Mesenchymal stem cell (in vitro differentiated cells and primary cell): ENCODE results near the gene SPRING1.

Source experiments
- DNase-seq: peaks from one replicate; pipeline ENCODE4 v3.0.0-alpha.2; 2013
- H2AFZ ChIP-seq: one replicate; pipeline ENCODE4 v1.6.1; 2013; ENCODE audit warnings: low read depth, mild to moderate bottlenecking, control low read depth, inconsistent platforms, low read length, moderate library complexity
- H2AK5ac ChIP-seq: 2 replicates; pipeline ENCODE4 v1.6.1; 2013; ENCODE audit warnings: low read length, moderate library complexity, mild to moderate bottlenecking, inconsistent platforms; ENCODE audit not compliant: severe bottlenecking
- H2BK120ac ChIP-seq: one replicate; pipeline ENCODE4 v1.6.1; 2013; ENCODE audit warnings: low read depth, mild to moderate bottlenecking, inconsistent platforms, low read length, moderate library complexity
- H2BK12ac ChIP-seq, 2 experiments: one replicate each; pipeline ENCODE4 v1.6.1; 2013; ENCODE audit warnings: inconsistent platforms in 2 of 2, low read length in 2 of 2, mild to moderate bottlenecking in 2 of 2, moderate library complexity in 2 of 2, control low read depth in 1 of 2
- H2BK15ac ChIP-seq: one replicate; pipeline ENCODE4 v1.6.1; 2013; ENCODE audit warnings: mild to moderate bottlenecking, low read depth, inconsistent platforms; ENCODE audit not compliant: poor library complexity, severe bottlenecking
- H2BK5ac ChIP-seq: 2 replicates; pipeline ENCODE4 v1.6.1; 2013; ENCODE audit warnings: low read depth, mild to moderate bottlenecking, low read length, control low read depth, inconsistent platforms; ENCODE audit not compliant: poor library complexity, severe bottlenecking
- H3K14ac ChIP-seq, 2 experiments: one replicate each; pipeline ENCODE4 v1.6.1; 2013; ENCODE audit warnings: inconsistent platforms in 2 of 2, low read length in 2 of 2, control low read depth in 1 of 2, mild to moderate bottlenecking in 1 of 2, moderate library complexity in 1 of 2
- H3K18ac ChIP-seq, 2 experiments: one replicate each; pipeline ENCODE4 v1.6.1; 2013; ENCODE audit warnings: inconsistent platforms in 2 of 2, low read length in 2 of 2, control low read depth in 1 of 2, low read depth in 1 of 2, mild to moderate bottlenecking in 1 of 2
- H3K23ac ChIP-seq, 2 experiments: one replicate each; pipeline ENCODE4 v1.6.1; 2013; ENCODE audit warnings: inconsistent platforms in 2 of 2, low read length in 2 of 2, mild to moderate bottlenecking in 2 of 2, moderate library complexity in 2 of 2, control low read depth in 1 of 2
- H3K27ac ChIP-seq: 2 replicates; pipeline ENCODE4 v1.5.1; 2013; ENCODE audit warnings: mild to moderate bottlenecking, moderate library complexity, low read length, control low read depth, inconsistent platforms; ENCODE audit not compliant: poor library complexity, severe bottlenecking
- H3K27me3 ChIP-seq, 2 experiments: 2 replicates each; pipeline versions ENCODE4 v1.6.1 to v1.7.0; 2013; ENCODE audit warnings: low read length in 2 of 2, mild to moderate bottlenecking in 2 of 2, moderate library complexity in 2 of 2, control low read depth in 1 of 2, inconsistent platforms in 1 of 2; ENCODE audit not compliant: control insufficient read depth in 1 of 2, insufficient read depth in 1 of 2
- H3K36me3 ChIP-seq, 2 experiments: 2 replicates each; pipeline versions ENCODE4 v1.6.1 to v1.7.0; 2013; ENCODE audit warnings: low read length in 2 of 2, control low read depth in 1 of 2, inconsistent platforms in 1 of 2, low read depth in 1 of 2, mild to moderate bottlenecking in 1 of 2; ENCODE audit not compliant: insufficient read depth in 2 of 2, control insufficient read depth in 1 of 2
- H3K4ac ChIP-seq, 2 experiments: one replicate each; pipeline ENCODE4 v1.6.1; 2013; ENCODE audit warnings: inconsistent platforms in 2 of 2, low read length in 2 of 2, mild to moderate bottlenecking in 2 of 2, moderate library complexity in 2 of 2, control low read depth in 1 of 2, low read depth in 1 of 2
- H3K4me1 ChIP-seq: 2 replicates; pipeline ENCODE4 v1.6.1; 2013; ENCODE audit warnings: low read depth, low read length, control low read depth; ENCODE audit not compliant: control insufficient read depth, insufficient read depth
- H3K4me2 ChIP-seq: 2 replicates; pipeline ENCODE4 v1.6.1; 2013; ENCODE audit warnings: low read length, mild to moderate bottlenecking, inconsistent platforms; ENCODE audit not compliant: poor library complexity, severe bottlenecking
- H3K4me3 ChIP-seq, 2 experiments: 2 replicates each; pipeline versions ENCODE4 v1.5.1 to v1.7.0; 2013; ENCODE audit warnings: low read length in 2 of 2, mild to moderate bottlenecking in 2 of 2, control low read depth in 1 of 2, low read depth in 1 of 2; ENCODE audit not compliant: insufficient read depth in 1 of 2
- H3K79me1 ChIP-seq: replicated peaks from 2 replicates; pipeline ENCODE4 v1.6.1; 2013; ENCODE audit warnings: mild to moderate bottlenecking, control low read depth, low read length, inconsistent platforms; ENCODE audit not compliant: poor library complexity, severe bottlenecking
- H3K9ac ChIP-seq: 2 replicates; pipeline ENCODE4 v1.7.0; 2013; ENCODE audit warnings: mild to moderate bottlenecking, low read length, moderate library complexity
- H3K9me3 ChIP-seq: 2 replicates; pipeline ENCODE4 v1.7.0; 2013; ENCODE audit warnings: mild to moderate bottlenecking, low read length; ENCODE audit not compliant: control insufficient read depth
- H4K8ac ChIP-seq: one replicate; pipeline ENCODE4 v1.6.1; 2013; ENCODE audit warnings: inconsistent platforms, mild to moderate bottlenecking, low read length, moderate library complexity
- H4K91ac ChIP-seq: one replicate; pipeline ENCODE4 v1.6.1; 2013; ENCODE audit warnings: mild to moderate bottlenecking, low read length, inconsistent platforms
- WGBS: methylation state at CpG from one replicate; pipeline ENCODE4 v1.1.7; 2013; ENCODE audit warnings: mixed read lengths; 5-methylcytosine and 5-hydroxymethylcytosine counted together

Gene SPRING1

GRCh38 chr12:116703214-116703795 is 34.6 kb downstream of the SPRING1 start:
- Histone ChIP-seq H4K91ac (no peak overlapping the region), H3K79me1 (no peaks in the 10 kb centered on the region), H2BK12ac (no peak overlapping the region), H3K18ac (no peak overlapping the region), H3K4me3 (no peak overlapping the region), H3K9ac (no peak overlapping the region), H3K27ac (no peak overlapping the region), H3K4me1 (no peaks in the 10 kb centered on the region), H2AFZ (no peak overlapping the region), H3K9me3 (no peaks in the 10 kb centered on the region), H3K14ac (no peak overlapping the region), H2BK120ac (no peak overlapping the region), H2BK15ac (no peak overlapping the region), H3K4me2 (no peak overlapping the region), H3K23ac (no peak overlapping the region), H3K27me3 (peaks cover under 1 to 4% of the 10 kb centered on the region in 2 experiments), H3K36me3 (no peaks in the 10 kb centered on the region), H2AK5ac (no peak overlapping the region), H2BK5ac (no peak overlapping the region), H3K4ac (no peak overlapping the region), H4K8ac (no peak overlapping the region)
- peak; percentile 55 for DNase-seq
- 16% methylated on average over 10 of the region's 12 CpGs for whole genome bisulfite sequencing

- 85% methylated on average over 3 of the region's 4 CpGs for WGBS
- no peak overlapping the region for H2BK15ac ChIP-seq
- no peak overlapping the region for H3K9ac ChIP-seq
- no peaks in the 10 kb centered on the region for H3K9me3 ChIP-seq
- H3K4me2 ChIP-seq, result no peak overlapping the region
- H2BK120ac ChIP-seq, result no peak overlapping the region
- H4K8ac ChIP-seq, result no peak overlapping the region
- no peak overlapping the region for H3K23ac ChIP-seq
- H3K4ac ChIP-seq, result no peak overlapping the region
- no peak overlapping the region for H3K4me3 ChIP-seq
- no peaks in the 10 kb centered on the region for H3K4me1 ChIP-seq
- peaks cover 0 to 8% of the 10 kb centered on the region in 2 experiments for H3K27me3 ChIP-seq
- no peaks in the 10 kb centered on the region for H3K36me3 ChIP-seq
- DNase-seq, result no peak
- no peak overlapping the region for H2BK12ac ChIP-seq
- H2BK5ac ChIP-seq, result no peak overlapping the region
- H3K79me1 ChIP-seq, result no peaks in the 10 kb centered on the region
- H3K27ac ChIP-seq, result no peak overlapping the region
- H2AK5ac ChIP-seq, result no peak overlapping the region
- H4K91ac ChIP-seq, result no peak overlapping the region
- H2AFZ ChIP-seq, result no peak overlapping the region
- no peak overlapping the region for H3K18ac ChIP-seq
- no peak overlapping the region for H3K14ac ChIP-seq
Measured at GRCh38 chr12:116701432-116701831, 36.4 kb downstream of the SPRING1 start.

- Histone ChIP-seq H2BK12ac (no peak overlapping the region), H3K79me1 (no peaks in the 10 kb centered on the region), H2BK5ac (no peak overlapping the region), H3K18ac (no peak overlapping the region), H3K9me3 (no peaks in the 10 kb centered on the region), H3K4me3 (no peak overlapping the region), H2BK120ac (no peak overlapping the region), H3K27me3 (peaks cover 4 to 19% of the 10 kb centered on the region in 2 experiments), H3K9ac (no peak overlapping the region), H3K4me1 (no peaks in the 10 kb centered on the region), H3K4me2 (no peak overlapping the region), H2BK15ac (no peak overlapping the region), H3K23ac (no peak overlapping the region), H3K4ac (no peak overlapping the region), H4K8ac (no peak overlapping the region), H4K91ac (no peak overlapping the region), H3K14ac (no peak overlapping the region), H3K27ac (no peak overlapping the region), H2AFZ (no peak overlapping the region), H2AK5ac (no peak overlapping the region), H3K36me3 (no peaks in the 10 kb centered on the region)
- WGBS, result 99% methylated on average over 6 of the region's 6 CpGs
- no peak for DNase-seq
Measured at GRCh38 chr12:116700066-116700465, 37.8 kb downstream of the SPRING1 start.

- H3K27me3 ChIP-seq, result peaks cover 18 to 34% of the 10 kb centered on the region in 2 experiments
- no peak overlapping the region for H3K23ac ChIP-seq
- H3K18ac ChIP-seq, result no peak overlapping the region
- H2BK15ac ChIP-seq, result no peak overlapping the region
- no peak overlapping the region for H4K91ac ChIP-seq
- H3K9ac ChIP-seq, result no peak overlapping the region
- H3K4me1 ChIP-seq, result peaks cover 2% of the 10 kb centered on the region
- H2BK12ac ChIP-seq, result no peak overlapping the region
- H3K14ac ChIP-seq, result no peak overlapping the region
- no peak overlapping the region for H3K27ac ChIP-seq
- WGBS, result 85% methylated on average over 2 of the region's 2 CpGs
- H2AFZ ChIP-seq, result no peak overlapping the region
- no peak overlapping the region for H2BK5ac ChIP-seq
- no peak overlapping the region for H2AK5ac ChIP-seq
- H3K79me1 ChIP-seq, result no peaks in the 10 kb centered on the region
- DNase-seq, result no peak
- H3K36me3 ChIP-seq, result no peaks in the 10 kb centered on the region
- no peak overlapping the region for H2BK120ac ChIP-seq
- H3K4me3 ChIP-seq, result no peak overlapping the region
- H3K9me3 ChIP-seq, result no peaks in the 10 kb centered on the region
- H3K4me2 ChIP-seq, result no peak overlapping the region
- H3K4ac ChIP-seq, result no peak overlapping the region
- no peak overlapping the region for H4K8ac ChIP-seq
Measured at GRCh38 chr12:116698554-116699075, 39.3 kb downstream of the SPRING1 start.
